ENCODE measurements around the gene ART5.

- TF ChIP-seq EZH2 (IDR thresholded peaks at IDR 0.05; ENCODE audit: low read length, unreplicated experiment) = no peak
- no peak for TF ChIP-seq CTCF (conservative IDR thresholded peaks at IDR 0.05; ENCODE audit: low read depth, low read length)
Measured at GRCh38 chr11:3616721-3617460, 24.9 kb downstream of the ART5 start.

Data from PC-3 (cell line).